HG03103 (cell line): Measurements from ENCODE around the gene LYRM1.
"Not testable (repeated sequence)": the region's sequence is repeated elsewhere in the genome, so short reads cannot be mapped to it uniquely, and the experiment has no call there.

Experiments
- ATAC-seq: cut with Tn5 transposase; IDR thresholded peaks from one replicate; pipeline ENCODE4 v1.9.1; 2021; ENCODE audit warnings: low read depth; ENCODE audit not compliant: unreplicated experiment

The LYRM1 gene

GRCh38 chr16:20930365-20930690 is 29.8 kb downstream of the LYRM1 start:
- ATAC-seq, result no peak

DNA sequence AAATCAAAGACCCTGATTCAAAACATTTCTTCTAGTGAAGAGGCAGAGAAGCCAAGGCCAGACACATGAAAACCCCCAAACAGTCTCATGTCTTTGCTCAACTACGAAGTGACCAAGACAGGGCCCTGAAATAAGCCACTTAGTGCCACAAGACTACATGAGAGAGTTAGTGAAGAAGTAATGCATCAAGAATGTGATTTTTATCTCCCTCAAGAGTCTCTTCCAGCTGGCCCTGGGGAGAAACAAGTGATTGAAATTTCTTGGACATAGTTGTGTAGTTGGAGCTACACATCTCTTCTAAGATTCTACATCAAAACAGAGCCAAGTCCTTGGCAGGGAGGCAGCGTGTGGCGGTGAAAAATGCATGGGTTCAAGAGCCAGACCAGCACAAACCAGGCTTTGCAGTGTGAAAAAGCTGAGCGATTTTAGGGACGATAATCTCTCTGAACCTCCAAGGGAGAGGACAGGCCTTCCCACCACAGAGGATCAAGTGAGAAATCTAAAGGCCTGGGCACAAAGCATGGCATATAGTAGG is 30.6 kb downstream of the LYRM1 start:
- no peak for ATAC-seq

DNA sequence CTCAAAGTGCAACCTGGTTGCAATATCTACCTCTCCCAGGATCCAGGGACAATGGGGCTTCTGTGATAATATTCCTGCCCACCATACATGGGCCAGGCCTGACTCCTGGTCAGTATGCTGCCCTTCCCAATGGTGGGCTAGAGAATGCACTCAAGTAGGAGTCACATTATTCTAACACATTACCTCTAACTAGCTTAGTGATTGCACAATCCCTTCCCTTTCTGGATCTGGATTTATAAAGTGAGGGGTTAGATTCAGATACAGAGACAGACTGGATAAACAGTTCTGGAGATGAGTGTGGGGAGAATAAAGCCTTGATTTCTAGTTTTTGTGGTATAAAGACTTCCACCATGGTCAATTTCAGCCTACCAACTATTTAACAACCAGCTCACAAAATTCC is 33.0 kb downstream of the LYRM1 start:
- no peak for ATAC-seq

DNA sequence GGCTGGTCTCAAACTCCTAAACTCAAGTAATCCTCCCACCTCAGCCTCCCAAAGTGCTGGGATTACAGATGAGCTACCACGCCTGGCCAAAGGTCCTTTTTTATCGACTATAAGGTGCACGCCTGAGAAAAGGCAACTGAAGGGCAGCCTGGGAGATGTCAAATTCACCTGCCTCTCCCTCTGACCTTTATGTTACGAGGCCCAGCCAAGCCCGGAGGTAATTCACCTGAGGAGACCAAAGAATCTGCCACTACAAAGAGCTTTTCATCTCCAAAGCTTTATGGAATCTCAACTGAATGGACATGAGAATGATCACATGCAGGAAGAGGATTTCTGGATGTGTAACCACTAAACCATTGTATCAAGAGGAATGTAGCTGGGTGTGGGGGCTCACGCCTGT is 37.2 kb downstream of the LYRM1 start:
- no peak for ATAC-seq

DNA sequence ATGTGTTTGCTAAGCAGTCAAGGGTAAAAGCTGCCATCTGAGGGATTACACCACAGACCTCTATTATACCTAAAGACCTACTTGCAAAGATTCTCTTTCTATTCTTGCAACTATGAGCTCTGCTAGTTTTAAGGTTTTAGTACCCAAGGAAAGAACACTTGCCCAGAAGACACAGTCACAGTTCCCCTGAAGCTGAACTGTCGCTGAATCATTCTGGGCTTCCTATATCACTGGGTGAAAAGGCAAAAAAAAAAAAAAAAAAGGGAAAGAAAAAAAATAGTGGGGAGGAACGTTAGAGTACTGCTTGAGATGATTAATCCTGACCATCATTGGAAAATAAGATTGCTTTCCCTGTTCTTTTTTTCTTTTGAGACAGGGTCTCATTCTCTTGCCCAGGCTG is 37.9 kb downstream of the LYRM1 start:
- no peak for ATAC-seq

- no peak for ATAC-seq
Observed at GRCh38 chr16:20939611-20940010, 39.0 kb downstream of the LYRM1 start.

- ATAC-seq, result no peak
Observed at GRCh38 chr16:20940871-20941635, 40.5 kb downstream of the LYRM1 start.

DNA sequence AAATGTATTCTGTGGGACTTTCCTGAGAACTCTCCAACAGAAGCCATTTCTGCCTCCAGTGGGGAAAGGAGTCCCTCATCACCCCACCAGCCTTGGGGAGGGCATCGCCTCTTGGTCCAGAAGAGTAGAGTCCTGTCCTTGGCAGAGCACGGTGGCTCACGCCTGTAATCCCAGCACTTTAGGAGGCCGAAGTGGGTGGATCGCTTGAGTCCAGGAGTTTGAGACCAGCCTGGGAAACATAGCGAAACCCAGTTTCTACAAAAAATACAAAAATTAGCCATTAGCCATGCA is 41.0 kb downstream of the LYRM1 start:
- ATAC-seq, result no peak

- no peak for ATAC-seq
Observed at GRCh38 chr16:20942256-20942655, 41.7 kb downstream of the LYRM1 start.

- no peak for ATAC-seq
Observed at GRCh38 chr16:20944861-20945574, 44.4 kb downstream of the LYRM1 start.

- not testable (repeated sequence) for ATAC-seq
Observed at GRCh38 chr16:20945575-20945875, 45.0 kb downstream of the LYRM1 start.

DNA sequence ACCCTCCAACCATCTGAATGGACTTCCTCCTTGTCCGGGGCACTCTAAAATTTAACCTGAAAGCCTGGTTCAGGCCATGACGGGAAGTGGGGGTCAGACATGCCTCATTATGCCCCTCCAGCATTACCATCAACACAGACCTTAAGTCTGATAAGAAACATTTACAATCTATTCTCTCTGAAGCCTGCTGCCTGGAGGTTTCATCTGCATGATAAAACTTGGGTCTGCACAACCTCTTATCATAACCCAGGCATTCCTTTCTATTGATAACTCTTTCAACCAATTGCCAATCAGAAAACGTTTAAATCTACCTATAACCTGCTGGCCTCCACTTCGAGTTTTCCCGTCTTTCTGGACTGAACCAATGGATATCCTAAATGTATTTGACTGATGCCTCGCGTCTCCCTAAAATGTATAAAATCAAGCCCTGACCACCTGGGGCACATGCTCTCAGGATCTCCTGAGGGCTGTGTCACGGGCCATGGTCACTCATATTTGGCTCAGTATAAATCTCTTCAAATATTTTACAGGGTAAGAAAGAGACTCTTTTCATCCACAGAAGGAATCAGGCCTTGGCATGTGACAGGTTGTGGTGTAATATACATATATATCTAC is 45.6 kb downstream of the LYRM1 start:
- ATAC-seq, result no peak

DNA sequence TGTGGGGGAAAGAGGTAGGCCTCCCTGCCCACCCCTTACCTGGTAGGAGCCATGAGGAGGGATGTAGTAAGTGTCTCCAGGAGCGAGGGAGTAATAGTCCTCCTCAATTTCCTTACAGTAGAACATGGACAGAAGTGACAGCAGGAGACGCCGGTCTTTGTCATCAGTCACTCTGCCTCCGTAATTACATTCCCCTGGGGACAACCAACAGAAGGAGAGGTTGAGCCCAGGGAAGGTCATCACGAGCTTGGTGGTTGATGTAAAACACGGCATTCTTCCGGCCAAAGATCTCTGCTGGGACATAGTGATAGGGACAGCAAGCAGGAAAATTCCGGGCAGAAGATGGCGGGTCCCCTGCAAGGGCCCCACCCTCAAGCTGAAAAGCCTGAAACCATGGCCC is 47.9 kb downstream of the LYRM1 start:
- no peak for ATAC-seq

- no peak for ATAC-seq
Observed at GRCh38 chr16:20949660-20950059, 49.1 kb downstream of the LYRM1 start.

GRCh38 chr16:20950294-20950693 is 49.7 kb downstream of the LYRM1 start:
- no peak for ATAC-seq

DNA sequence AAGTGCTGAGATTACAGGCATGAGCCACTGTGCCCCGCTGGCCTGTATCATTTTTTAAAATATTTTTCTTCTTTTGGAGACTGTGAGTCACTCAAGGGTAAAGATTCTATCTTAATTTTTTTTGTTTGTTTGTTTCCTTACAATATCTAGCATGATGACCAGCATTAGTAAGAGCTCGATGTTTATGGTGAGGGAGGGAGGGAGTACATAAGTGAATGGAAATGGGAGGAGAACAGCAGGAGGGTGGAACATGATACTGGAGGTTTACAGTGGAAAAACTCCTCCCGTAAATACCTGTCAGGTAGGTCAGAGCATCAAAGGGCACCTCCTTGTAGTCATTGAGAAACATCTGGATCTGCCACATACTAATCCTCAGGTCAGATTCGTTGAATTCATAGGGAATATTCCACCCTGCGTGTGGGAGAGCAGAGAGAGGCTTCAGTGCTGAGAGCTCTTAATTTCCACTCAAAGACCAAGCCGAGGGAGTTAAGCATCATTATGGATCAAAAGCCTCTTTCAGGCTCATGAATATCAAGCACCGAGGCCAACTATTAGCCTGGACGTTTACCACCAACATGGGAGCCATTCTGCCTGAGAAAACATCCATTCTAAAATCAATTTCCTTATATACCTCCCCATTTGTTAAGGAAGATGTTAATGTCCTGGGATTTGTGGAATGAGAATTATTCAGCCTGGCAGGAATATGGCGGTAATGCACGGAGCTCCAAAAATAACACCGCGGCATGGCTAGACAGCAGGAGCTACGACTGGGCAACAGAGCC is 51.8 kb downstream of the LYRM1 start:
- no peak for ATAC-seq

GRCh38 chr16:20954574-20954973 is 54.0 kb downstream of the LYRM1 start:
- ATAC-seq, result no peak

- ATAC-seq, result no peak
Observed at GRCh38 chr16:20956319-20956718, 55.7 kb downstream of the LYRM1 start.

- no peak for ATAC-seq
Observed at GRCh38 chr16:20957153-20957552, 56.6 kb downstream of the LYRM1 start.

DNA sequence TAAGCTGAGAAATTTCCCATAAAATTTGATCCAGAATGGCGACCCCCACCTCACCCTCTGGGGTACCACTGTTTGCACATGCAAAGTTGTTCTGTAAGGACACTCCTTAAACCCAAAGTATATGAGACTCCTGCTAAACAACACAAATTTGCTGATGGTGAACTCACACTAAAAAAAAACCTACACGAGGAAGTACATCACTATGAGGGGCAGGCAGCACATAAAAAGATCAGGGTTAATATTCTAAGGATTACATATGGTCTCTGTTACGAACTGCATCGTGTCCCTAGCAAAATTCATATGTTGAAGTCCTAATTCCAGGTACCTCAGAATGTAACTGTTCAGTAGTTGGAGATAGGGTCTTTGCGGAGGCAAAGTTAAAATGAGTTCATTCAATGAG is 60.3 kb downstream of the LYRM1 start:
- no peak for ATAC-seq

DNA sequence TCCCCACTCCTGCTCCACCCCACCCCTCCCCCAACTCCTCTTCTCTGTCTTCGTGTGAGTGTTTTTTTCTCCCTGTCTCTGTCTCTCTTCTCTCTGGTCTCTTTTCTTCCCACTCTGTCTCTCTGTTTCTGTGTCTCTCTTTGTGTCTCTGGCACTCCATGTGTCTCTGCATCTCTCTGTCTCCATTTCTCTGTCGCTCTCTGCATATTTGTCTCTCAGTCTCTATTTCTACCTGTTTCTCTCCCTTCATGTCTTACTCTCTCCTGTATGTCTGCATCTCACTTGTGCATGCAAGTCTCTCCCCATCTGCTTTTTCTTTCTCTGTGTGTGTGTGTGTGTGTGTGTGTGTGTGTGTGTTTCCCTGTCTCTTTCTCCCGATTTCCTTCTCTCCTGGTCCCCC is 68.2 kb downstream of the LYRM1 start:
- no peak for ATAC-seq
